BJ (cell line): ENCODE results near the gene OR5C1. TPM values are rescaled to one million over a fixed set of nuclear protein-coding genes. Genes with fewer than 3 reads are reported as not detected.

Experiments used
- CTCF ChIA-PET: fragments of 350-600 bp; formaldehyde crosslinking; extraction: SDS; loops from one replicate; lab custom pipeline; 2021; ENCODE audit warnings: antibody characterized with exemption, inconsistent platforms; lab: Yijun Ruan, JAX
- POLR2A ChIA-PET: fragments of 300-600 bp; sonication (Branson Sonifier 250); formaldehyde crosslinking; extraction: SDS; loops from one replicate; lab custom pipeline; 2021; ENCODE audit warnings: antibody characterized with exemption; lab: Charles Lee
- DNase-seq: peaks from one replicate; pipeline ENCODE4 v3.0.0-alpha.2; 2011; ENCODE audit warnings: low read depth
- H3K27me3 ChIP-seq: 2 replicates; pipeline ENCODE4 v1.6.0; 2011; ENCODE audit warnings: low read length; ENCODE audit not compliant: control insufficient read depth, insufficient read depth
- H3K36me3 ChIP-seq: 2 replicates; pipeline ENCODE4 v1.5.1; 2011; ENCODE audit warnings: low read length; ENCODE audit not compliant: control insufficient read depth, insufficient read depth
- H3K4me3 ChIP-seq: 2 replicates; pipeline ENCODE4 v1.5.1; 2011; ENCODE audit warnings: low read depth, mild to moderate bottlenecking, control low read depth, low read length
- polyA plus RNA-seq: library from polyadenylated mRNA; depleted of rRNA; stranded (reverse); fragments of >200 nt; gene quantifications from 2 replicates; pipeline ENCODE4 v1.2.3, GENCODE V29; 2011
- TF ChIP-seq, protein P1 (sequence below): IDR thresholded peaks from 2 replicates; pipeline ENCODE4 v1.5.1; 2011; ENCODE audit warnings: low read depth, mild to moderate bottlenecking, control low read depth, inconsistent platforms, low read length, moderate library complexity; ENCODE audit not compliant: insufficient read depth

Gene OR5C1
- polyA plus RNA-seq, 1 experiment, result not detected

DNA sequence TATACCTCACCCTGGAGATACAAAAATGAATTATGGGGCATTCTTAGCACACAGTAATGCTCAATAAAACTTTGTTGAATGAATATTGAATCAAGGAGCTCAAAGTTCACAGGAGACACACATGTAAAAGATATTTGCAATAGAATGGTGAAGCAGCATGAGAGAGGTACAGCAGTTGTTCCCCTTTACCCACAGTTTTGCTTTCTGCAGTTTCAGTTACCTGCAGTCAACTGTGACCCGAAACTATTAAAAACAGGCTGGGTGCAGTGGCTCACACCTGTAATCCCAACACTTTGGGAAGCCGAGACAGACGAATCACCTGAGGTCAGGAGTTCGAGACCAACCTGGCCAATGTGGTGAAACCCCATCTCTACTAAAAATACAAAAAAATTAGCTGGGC lies 2.4 kb upstream of the OR5C1 start:
- ChIA-PET CTCF (no interaction called here), POLR2A (no interaction called here)
- H3K27me3 ChIP-seq, result no peaks in the 10 kb centered on the region
- H3K4me3 ChIP-seq, result no peak overlapping the region
- TF ChIP-seq, protein P1, sequence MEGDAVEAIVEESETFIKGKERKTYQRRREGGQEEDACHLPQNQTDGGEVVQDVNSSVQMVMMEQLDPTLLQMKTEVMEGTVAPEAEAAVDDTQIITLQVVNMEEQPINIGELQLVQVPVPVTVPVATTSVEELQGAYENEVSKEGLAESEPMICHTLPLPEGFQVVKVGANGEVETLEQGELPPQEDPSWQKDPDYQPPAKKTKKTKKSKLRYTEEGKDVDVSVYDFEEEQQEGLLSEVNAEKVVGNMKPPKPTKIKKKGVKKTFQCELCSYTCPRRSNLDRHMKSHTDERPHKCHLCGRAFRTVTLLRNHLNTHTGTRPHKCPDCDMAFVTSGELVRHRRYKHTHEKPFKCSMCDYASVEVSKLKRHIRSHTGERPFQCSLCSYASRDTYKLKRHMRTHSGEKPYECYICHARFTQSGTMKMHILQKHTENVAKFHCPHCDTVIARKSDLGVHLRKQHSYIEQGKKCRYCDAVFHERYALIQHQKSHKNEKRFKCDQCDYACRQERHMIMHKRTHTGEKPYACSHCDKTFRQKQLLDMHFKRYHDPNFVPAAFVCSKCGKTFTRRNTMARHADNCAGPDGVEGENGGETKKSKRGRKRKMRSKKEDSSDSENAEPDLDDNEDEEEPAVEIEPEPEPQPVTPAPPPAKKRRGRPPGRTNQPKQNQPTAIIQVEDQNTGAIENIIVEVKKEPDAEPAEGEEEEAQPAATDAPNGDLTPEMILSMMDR, result no peak
- H3K36me3 ChIP-seq, result no peaks in the 10 kb centered on the region
- no peak for DNase-seq

DNA sequence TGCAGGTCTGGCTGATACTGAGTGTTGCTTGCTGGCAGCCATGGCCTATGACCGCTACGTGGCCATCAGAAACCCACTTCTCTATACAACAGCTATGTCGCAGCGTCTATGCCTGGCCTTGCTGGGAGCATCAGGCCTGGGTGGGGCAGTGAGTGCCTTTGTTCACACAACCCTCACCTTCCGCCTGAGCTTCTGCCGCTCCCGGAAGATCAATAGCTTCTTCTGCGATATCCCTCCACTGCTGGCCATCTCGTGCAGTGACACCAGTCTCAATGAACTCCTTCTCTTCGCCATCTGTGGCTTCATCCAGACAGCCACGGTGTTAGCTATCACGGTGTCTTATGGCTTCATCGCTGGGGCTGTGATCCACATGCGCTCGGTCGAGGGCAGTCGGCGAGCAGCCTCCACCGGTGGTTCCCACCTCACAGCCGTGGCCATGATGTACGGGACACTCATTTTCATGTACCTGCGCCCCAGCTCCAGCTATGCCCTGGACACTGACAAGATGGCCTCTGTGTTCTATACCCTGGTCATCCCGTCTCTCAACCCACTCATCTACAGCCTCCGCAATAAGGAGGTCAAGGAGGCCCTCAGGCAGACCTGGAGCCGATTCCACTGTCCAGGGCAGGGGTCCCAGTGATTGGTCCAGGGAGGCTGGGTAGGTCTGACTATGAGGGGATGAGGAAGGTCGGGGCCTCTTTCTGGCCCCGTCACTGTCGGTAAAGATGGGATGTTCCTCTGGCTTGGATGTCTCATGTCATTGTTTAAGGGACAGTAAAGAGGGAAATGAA lies 718 bp downstream of the OR5C1 start:
- Histone ChIP-seq H3K36me3 (no peaks in the 10 kb centered on the region), H3K4me3 (no peak overlapping the region), H3K27me3 (no peaks in the 10 kb centered on the region)
- ChIA-PET POLR2A (no interaction called here), CTCF (interaction anchor here (1.0 kb wide), 1 partner anchor 325 kb away, joined by 3 read pairs; no protein-coding TSS in a partner anchor)
- TF ChIP-seq, protein P1, result no peak
- no peak for DNase-seq

DNA sequence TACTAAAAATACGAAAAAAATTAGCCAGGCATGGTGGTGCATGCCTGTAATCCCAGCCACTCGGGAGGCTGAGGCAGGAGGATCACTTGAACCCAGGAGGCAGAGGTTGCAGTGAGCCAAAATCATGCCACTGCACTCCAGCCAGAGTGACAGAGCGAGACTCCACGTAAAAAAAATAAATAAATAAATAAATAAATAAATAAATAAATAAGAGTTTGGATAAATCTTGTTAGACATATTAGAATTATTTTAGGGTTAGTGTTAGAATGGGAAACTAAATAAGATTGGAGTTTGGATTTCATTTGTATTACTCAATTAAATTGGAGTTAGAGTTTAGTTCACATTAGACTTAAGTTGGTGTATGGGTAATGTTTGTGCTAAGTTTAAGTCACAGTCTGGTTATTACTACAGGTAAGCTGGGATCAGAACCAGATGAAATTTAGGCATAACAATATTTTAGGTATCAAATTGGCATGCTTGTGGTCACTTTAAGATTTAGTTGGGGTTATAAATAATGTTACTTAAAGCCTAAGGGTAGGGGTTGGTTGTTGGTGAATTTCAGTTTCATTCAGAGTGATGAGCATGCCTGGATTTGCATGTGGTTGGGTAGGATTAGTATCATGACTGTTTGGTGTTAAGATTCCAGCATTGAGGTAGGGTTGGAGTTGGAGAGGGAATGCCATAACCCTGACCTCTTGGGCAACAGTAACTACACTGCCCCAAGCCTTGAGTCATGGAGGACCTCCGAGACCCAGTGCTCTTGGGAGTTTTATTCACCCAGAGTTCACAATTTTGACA lies 3.3 kb downstream of the OR5C1 start:
- ChIA-PET POLR2A (no interaction called here), CTCF (interaction anchor here (1.5 kb wide), 1 partner anchor 328 kb away, joined by 3 read pairs; no protein-coding TSS in a partner anchor)
- H3K4me3 ChIP-seq, result no peak overlapping the region
- no peak for DNase-seq
- no peaks in the 10 kb centered on the region for H3K27me3 ChIP-seq
- no peaks in the 10 kb centered on the region for H3K36me3 ChIP-seq
- TF ChIP-seq, protein P1, result no peak

DNA sequence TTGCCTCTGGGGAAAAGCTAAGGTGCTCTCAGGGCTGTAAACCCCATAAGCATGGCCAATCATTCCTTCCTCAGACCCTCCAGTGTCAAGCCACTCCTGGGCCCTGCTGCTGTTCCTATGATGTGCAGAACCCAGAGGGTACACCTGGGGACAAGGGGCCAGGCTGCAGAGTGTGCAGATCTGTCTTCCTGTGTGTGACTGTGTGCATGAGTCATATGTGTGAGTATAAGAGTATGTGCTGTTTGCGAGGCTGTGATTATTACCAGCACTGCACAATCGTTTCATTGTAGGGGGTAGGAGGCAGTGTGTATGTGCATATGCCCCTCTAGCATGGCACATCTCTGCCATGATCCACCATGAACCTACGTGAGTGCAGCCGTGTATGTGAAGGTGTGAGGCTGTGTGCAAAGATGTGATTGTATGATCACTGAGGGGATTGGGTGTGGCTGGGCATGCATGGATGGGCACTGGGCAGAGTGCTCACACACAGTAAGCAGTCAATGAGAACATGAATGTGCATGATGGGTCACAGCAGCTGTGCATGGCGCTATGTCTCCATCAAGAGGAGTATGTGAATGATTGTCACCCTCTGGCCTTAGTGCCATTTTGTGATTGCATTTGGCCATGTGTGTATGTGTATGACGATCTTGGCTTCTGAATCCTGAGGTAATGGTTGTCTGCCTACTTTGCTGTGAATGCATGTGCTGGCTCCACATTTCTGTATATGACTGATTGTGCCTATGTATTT lies 8.8 kb downstream of the OR5C1 start:
- ChIA-PET POLR2A (no interaction called here), CTCF (interaction anchor here (0.6 to 1.0 kb wide), 3 partner anchors 13 to 333 kb away, joined by 3 to 4 read pairs (median 3); no protein-coding TSS in a partner anchor)
- no peaks in the 10 kb centered on the region for H3K27me3 ChIP-seq
- no peak overlapping the region for H3K4me3 ChIP-seq
- no peak for DNase-seq
- H3K36me3 ChIP-seq, result no peaks in the 10 kb centered on the region
- TF ChIP-seq, protein P1, result no peak
